BLaER1 (cell line): ENCODE data around the gene CYP27B1.

Source experiments
- H3K27ac ChIP-seq: shearing (Covaris generic); formaldehyde crosslinking; 2 replicates; pipeline ENCODE4 v1.8.1; 2022
- H3K27me3 ChIP-seq: shearing (Covaris generic); formaldehyde crosslinking; 2 replicates; pipeline ENCODE4 v1.8.1; 2022
- H3K36me3 ChIP-seq: shearing (Covaris generic); formaldehyde crosslinking; 2 replicates; pipeline ENCODE4 v1.8.1; 2022
- H3K4me1 ChIP-seq: shearing (Covaris generic); formaldehyde crosslinking; 2 replicates; pipeline ENCODE4 v1.8.1; 2022
- H3K4me2 ChIP-seq: shearing (Covaris generic); formaldehyde crosslinking; 2 replicates; pipeline ENCODE4 v1.8.1; 2022
- H3K4me3 ChIP-seq: shearing (Covaris generic); formaldehyde crosslinking; 2 replicates; pipeline ENCODE4 v1.8.1; 2022
- H3K9ac ChIP-seq: shearing (Covaris generic); formaldehyde crosslinking; 2 replicates; pipeline ENCODE4 v1.8.1; 2022
- H3K9me3 ChIP-seq: shearing (Covaris generic); formaldehyde crosslinking; 2 replicates; pipeline ENCODE4 v1.8.1; 2022
- H4K20me1 ChIP-seq: shearing (Covaris generic); formaldehyde crosslinking; 2 replicates; pipeline ENCODE4 v1.8.1; 2022
- Cebpa-rat ChIP-seq: shearing (Covaris generic); IDR thresholded peaks from 2 replicates; pipeline ENCODE4 v1.8.1; 2022

Gene CYP27B1

DNA sequence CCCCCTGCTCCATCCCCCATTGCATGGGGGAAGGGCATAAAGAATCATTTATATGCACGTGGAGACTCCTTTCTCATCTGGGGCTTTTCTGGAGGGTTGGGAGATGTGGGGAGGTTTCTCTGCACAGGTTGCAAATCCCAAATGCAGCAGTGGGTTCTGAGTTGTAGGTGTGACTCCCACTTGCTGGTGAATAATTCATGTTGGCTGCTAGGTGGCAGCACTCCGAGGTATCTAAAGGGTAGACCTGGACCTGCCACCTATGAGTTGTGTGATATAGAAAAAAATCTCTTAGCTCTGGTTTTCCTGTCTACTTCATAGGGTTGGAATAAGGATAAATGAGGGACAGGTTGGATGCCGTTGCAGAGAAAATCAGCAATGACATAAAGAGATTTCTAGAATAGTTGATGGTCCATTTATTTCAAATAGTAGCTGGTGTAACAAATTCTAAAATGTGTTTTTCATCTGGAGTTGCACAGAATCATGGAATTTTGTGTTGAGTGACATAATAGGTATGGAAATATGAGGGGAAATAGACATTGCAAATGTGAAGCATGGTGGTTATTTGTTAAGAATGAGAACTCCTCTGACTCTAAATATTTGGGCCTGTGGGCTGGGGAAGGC lies 7.4 kb downstream of the CYP27B1 start:
- peaks cover 12% of the 10 kb centered on the region; the same call in 1 of the 2 replicates for H3K36me3 ChIP-seq
- no peak overlapping the region for H3K4me2 ChIP-seq
- peaks cover 86% of the 10 kb centered on the region for H3K27me3 ChIP-seq
- H4K20me1 ChIP-seq: peaks cover 80% of the 10 kb centered on the region
- H3K27ac ChIP-seq: no peak overlapping the region
- H3K4me1 ChIP-seq: peaks cover 19% of the 10 kb centered on the region
- H3K4me3 ChIP-seq: no peak overlapping the region
- TF ChIP-seq Cebpa-rat: no peak
- no peaks in the 10 kb centered on the region for H3K9me3 ChIP-seq
- no peak overlapping the region for H3K9ac ChIP-seq

GRCh38 chr12:57758552-57759359 lies 8.1 kb downstream of the CYP27B1 start:
- H3K4me1 ChIP-seq: peaks cover 26% of the 10 kb centered on the region
- H4K20me1 ChIP-seq: peaks cover 74% of the 10 kb centered on the region
- H3K9ac ChIP-seq: no peak overlapping the region
- no peaks in the 10 kb centered on the region for H3K9me3 ChIP-seq
- H3K4me3 ChIP-seq: no peak overlapping the region
- peaks cover 86% of the 10 kb centered on the region for H3K27me3 ChIP-seq
- H3K4me2 ChIP-seq: no peak overlapping the region
- no peak overlapping the region for H3K27ac ChIP-seq
- H3K36me3 ChIP-seq: peaks cover 12% of the 10 kb centered on the region; the same call in 1 of the 2 replicates
- TF ChIP-seq Cebpa-rat: no peak

DNA sequence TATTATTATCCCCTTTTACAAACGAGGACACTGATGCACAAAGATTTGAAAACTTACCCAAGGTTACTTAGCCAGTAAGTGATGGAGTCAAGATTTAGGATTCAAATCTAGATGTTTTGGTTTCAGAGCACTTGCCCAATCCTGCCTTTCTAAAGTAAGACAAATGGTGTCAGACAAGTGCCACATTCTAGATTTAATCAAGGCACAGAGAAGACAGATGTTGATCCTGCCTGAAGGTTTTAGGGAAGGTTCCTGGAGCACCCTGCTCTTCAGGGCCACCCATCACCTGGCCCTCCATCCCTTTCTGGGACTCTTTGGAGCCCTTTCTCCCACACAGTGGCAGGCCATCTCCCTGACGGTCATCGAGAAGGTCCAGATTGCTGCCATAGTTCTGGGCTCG lies 9.1 kb downstream of the CYP27B1 start:
- no peak overlapping the region for H3K27ac ChIP-seq

DNA sequence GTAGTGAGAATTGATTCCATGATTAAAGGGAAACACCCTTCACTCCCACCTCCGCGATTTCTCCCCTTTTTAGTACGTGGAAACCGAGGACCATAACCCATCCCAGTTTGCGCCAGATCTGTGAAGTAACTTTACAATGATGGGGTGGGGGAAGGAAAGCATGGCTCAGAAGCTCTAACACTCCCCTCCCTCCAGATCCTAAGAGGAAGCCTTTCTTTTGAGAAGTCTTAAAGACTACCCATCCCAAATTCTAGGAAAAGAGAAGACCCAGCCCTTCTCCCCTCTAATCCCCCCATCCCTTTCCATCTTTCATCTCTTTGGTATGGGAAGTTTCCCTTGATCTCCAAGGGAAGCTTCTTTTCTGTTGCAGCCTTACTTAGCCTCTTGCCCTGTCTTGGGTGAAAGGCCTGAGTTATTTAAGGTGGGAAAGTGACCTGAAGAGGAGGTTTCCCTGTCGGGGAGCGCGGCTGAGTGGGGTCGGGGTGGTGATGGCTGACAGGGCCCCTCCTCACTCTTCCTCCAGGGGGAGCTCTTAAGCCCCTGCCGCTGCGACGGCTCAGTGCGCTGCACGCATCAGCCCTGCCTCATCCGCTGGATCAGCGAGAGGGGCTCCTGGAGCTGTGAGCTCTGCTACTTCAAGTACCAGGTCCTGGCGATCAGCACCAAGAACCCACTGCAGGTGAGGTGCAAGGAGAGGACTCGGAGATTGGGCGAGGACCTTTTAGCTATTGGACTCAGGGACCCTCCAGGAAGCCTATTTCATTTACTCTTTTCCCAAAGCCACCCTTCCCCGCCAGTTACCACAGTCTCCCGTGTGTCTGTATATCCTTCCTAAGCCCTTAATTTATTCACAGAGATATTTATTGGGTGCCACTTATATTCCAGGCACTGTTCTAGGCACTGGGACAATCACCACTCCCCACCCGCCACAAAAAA lies 10.2 kb downstream of the CYP27B1 start:
- no peak overlapping the region for H3K27ac ChIP-seq
- H4K20me1 ChIP-seq: peaks cover 62% of the 10 kb centered on the region
- H3K36me3 ChIP-seq: peaks cover 12% of the 10 kb centered on the region; the same call in 1 of the 2 replicates
- peak overlapping the region; percentile 99 for H3K4me2 ChIP-seq
- no peak for TF ChIP-seq Cebpa-rat
- no peaks in the 10 kb centered on the region for H3K9me3 ChIP-seq
- peaks cover 76% of the 10 kb centered on the region for H3K27me3 ChIP-seq
- H3K4me1 ChIP-seq: peaks cover 36% of the 10 kb centered on the region
- 0 out of 2 replicates have a peak overlapping the region, but pooled peaks have one; percentile 65 for H3K9ac ChIP-seq
- peak overlapping the region; percentile 73 for H3K4me3 ChIP-seq

More for the DNA sequence above, 9.1 kb downstream of the CYP27B1 start:
- Histone ChIP-seq H3K4me2 (no peak overlapping the region), H3K36me3 (peaks cover 12% of the 10 kb centered on the region; the same call in 1 of the 2 replicates), H3K4me1 (peaks cover 33% of the 10 kb centered on the region), H4K20me1 (peaks cover 73% of the 10 kb centered on the region), H3K9me3 (no peaks in the 10 kb centered on the region), H3K4me3 (no peak overlapping the region), H3K9ac (no peak overlapping the region), H3K27me3 (peaks cover 86% of the 10 kb centered on the region)
- TF ChIP-seq Cebpa-rat: no peak

- Histone ChIP-seq H3K4me3 (peak overlapping the region; percentile 73), H3K9ac (peak overlapping the region; percentile 65), H3K27ac (no peak overlapping the region), H3K9me3 (no peaks in the 10 kb centered on the region), H3K4me1 (peaks cover 44% of the 10 kb centered on the region), H3K27me3 (peaks cover 67% of the 10 kb centered on the region), H3K4me2 (peak overlapping the region; percentile 99), H4K20me1 (peaks cover 58% of the 10 kb centered on the region), H3K36me3 (peaks cover 17% of the 10 kb centered on the region)
- no peak for TF ChIP-seq Cebpa-rat
These were observed 11.2 kb downstream of the CYP27B1 start for GRCh38 chr12:57755454-57756372.

GRCh38 chr12:57755194-57755453 lies 11.8 kb downstream of the CYP27B1 start:
- Histone ChIP-seq H3K4me2 (peak overlapping the region; percentile 99), H3K9me3 (no peaks in the 10 kb centered on the region), H3K27ac (no peak overlapping the region), H3K4me1 (peaks cover 50% of the 10 kb centered on the region), H3K4me3 (peak overlapping the region; percentile 73), H3K9ac (no peak overlapping the region), H3K36me3 (peaks cover 23% of the 10 kb centered on the region), H4K20me1 (peaks cover 58% of the 10 kb centered on the region), H3K27me3 (peaks cover 66% of the 10 kb centered on the region)
- TF ChIP-seq Cebpa-rat: no peak

DNA sequence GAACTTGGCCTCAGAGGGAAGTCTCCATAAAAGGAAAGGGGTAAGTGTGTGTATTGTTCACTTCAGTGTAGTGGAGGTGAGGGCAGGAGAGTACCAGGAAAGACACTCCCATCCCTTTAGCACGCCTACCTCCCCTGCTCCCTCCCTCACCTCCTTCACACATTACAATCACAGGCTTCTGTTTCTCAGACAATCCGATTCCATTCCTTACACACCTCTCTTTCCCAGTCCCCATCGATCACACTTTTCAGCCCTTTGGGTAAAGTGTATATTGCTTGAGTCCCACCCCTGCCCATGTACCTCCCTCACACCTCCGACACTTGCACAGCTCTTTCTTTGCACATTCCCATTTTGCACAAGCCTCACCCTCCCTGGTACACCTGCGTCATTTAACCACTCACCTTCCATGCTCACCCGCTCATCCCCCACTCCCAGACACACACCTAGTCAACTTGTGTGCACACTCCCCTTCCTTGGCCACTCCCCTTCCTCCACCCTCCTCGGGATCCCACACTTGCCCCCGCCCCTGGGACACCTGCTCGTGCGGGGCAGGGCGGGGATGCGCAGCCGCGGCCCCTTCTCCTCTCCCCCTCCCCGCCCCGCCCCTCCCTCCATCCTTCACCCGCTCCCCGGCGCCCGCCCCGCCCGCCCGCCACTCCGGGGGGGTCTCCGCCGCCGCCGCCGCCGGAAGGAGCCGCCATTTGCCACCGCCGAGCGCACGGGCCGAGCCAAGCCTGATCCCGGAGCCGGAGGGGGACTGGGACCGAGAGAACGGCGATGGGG lies 12.3 kb downstream of the CYP27B1 start, which contains the start of gene MARCHF9:
Gene MARCHF9 (plus strand): TSS at position 693 of the 783 bp plus-strand sequence. CDS start 426 bp downstream, outside the sequence.
- peaks cover 51% of the 10 kb centered on the region for H3K4me1 ChIP-seq
- no peak within 1 kb of the TSS for H3K27ac ChIP-seq
- H4K20me1 ChIP-seq: peaks cover 57% of the 10 kb centered on the region

GRCh38 chr12:57753756-57754337 lies 13.0 kb downstream of the CYP27B1 start:
- TF ChIP-seq Cebpa-rat: no peak

More for the DNA sequence above, 12.3 kb downstream of the CYP27B1 start, which contains the start of gene MARCHF9:
- H3K36me3 ChIP-seq: peaks cover 28% of the 10 kb centered on the region
- peak within 1 kb of the TSS; percentile 73 for H3K4me3 ChIP-seq
- H3K9ac ChIP-seq: peak within 1 kb of the TSS; percentile 65
- no peak for TF ChIP-seq Cebpa-rat
- no peaks in the 10 kb centered on the region for H3K9me3 ChIP-seq
- peaks cover 66% of the 10 kb centered on the region for H3K27me3 ChIP-seq
- H3K4me2 ChIP-seq: peak within 1 kb of the TSS; percentile 99

More at GRCh38 chr12:57753756-57754337, 13.0 kb downstream of the CYP27B1 start:
- peaks cover 34% of the 10 kb centered on the region for H3K36me3 ChIP-seq
- peaks cover 51% of the 10 kb centered on the region for H3K4me1 ChIP-seq
- peak overlapping the region; percentile 99 for H3K4me2 ChIP-seq
- H4K20me1 ChIP-seq: peaks cover 60% of the 10 kb centered on the region
- no peak overlapping the region for H3K4me3 ChIP-seq
- H3K27ac ChIP-seq: no peak overlapping the region
- no peaks in the 10 kb centered on the region for H3K9me3 ChIP-seq
- H3K27me3 ChIP-seq: peaks cover 62% of the 10 kb centered on the region
- no peak overlapping the region for H3K9ac ChIP-seq
